Osteoblast (primary cell): Measurements from ENCODE around the gene CHCT1. TPM values are rescaled to one million over a fixed set of nuclear protein-coding genes. Genes with fewer than 3 reads are reported as not detected.

Experiments used
- DNase-seq: peaks from one replicate; pipeline ENCODE4 v3.0.0; 2011; ENCODE audit warnings: low spot score, mixed read lengths; ENCODE audit not compliant: insufficient read length; ENCODE audit errors: missing footprints
- H2AFZ ChIP-seq: 2 replicates; pipeline ENCODE4 v1.6.0; 2011; ENCODE audit warnings: mild to moderate bottlenecking, low read length
- H3K27ac ChIP-seq: 2 replicates; pipeline ENCODE4 v1.5.1; 2011; ENCODE audit warnings: mild to moderate bottlenecking, low read depth, low read length, moderate library complexity
- H3K27me3 ChIP-seq: 2 replicates; pipeline ENCODE4 v1.6.0; 2012; ENCODE audit warnings: mild to moderate bottlenecking, control low read depth, inconsistent platforms, low read length, moderate library complexity; ENCODE audit not compliant: insufficient read depth
- H3K36me3 ChIP-seq: 2 replicates; pipeline ENCODE4 v1.5.1; 2011; ENCODE audit warnings: mild to moderate bottlenecking, low read length, control low read depth, moderate library complexity; ENCODE audit not compliant: insufficient read depth
- H3K4me1 ChIP-seq: 2 replicates; pipeline ENCODE4 v1.5.1; 2011; ENCODE audit warnings: mild to moderate bottlenecking, low read length, control low read depth, moderate library complexity; ENCODE audit not compliant: insufficient read depth
- H3K4me2 ChIP-seq: 2 replicates; pipeline ENCODE4 v1.6.0; 2011; ENCODE audit warnings: mild to moderate bottlenecking, low read length; ENCODE audit not compliant: insufficient read depth
- H3K4me3 ChIP-seq: fragments of 200-600 bp; sonication (generic); 3 replicates; pipeline ENCODE4 v1.5.1; 2012; ENCODE audit warnings: mild to moderate bottlenecking, low read length, inconsistent platforms; ENCODE audit not compliant: insufficient read depth
- H3K79me2 ChIP-seq: 2 replicates; pipeline ENCODE4 v1.6.0; 2012; ENCODE audit warnings: mild to moderate bottlenecking, low read length, control low read depth, inconsistent platforms; ENCODE audit not compliant: insufficient read depth
- H3K9me3 ChIP-seq: 2 replicates; pipeline ENCODE4 v1.5.1; 2011; ENCODE audit warnings: low read depth, low read length, control low read depth
- H4K20me1 ChIP-seq: 2 replicates; pipeline ENCODE4 v1.6.0; 2012; ENCODE audit warnings: mild to moderate bottlenecking, low read length, control low read depth; ENCODE audit not compliant: insufficient read depth
- CTCF ChIP-seq: IDR thresholded peaks from 2 replicates; pipeline ENCODE4 v1.5.1; 2011; ENCODE audit warnings: mild to moderate bottlenecking, low read depth, low read length, moderate library complexity; ENCODE audit errors: extremely low read depth
- total RNA-seq: library from RNA; depleted of rRNA; stranded (reverse); fragments of >200 nt; gene quantifications from 2 replicates; pipeline ENCODE4 v1.2.3, GENCODE V29; 2012

Gene CHCT1
- total RNA-seq, 1 donor: not detected

DNA sequence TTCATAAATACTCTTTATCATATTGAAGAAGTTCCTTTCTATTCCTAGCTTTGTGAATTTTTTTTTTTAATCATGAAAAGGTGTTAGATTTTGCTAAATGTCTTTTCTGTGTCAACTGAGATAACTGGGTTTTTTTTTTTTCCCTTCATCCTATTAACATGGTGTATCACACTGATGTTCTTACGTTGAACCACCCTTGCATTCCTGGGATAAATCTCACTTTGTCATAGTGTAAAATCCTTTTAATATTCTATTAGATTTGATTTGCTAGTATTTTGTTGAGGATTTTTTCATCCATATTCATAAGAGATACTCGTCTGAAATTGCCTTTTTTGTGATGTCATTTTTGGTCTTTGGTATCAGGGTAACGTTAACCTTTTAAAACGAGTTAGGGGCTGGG is 49.2 kb downstream of the CHCT1 start:
- H3K4me3 ChIP-seq: no peak overlapping the region
- no peaks in the 10 kb centered on the region for H4K20me1 ChIP-seq
- no peaks in the 10 kb centered on the region for H3K9me3 ChIP-seq
- peaks cover 24% of the 10 kb centered on the region for H3K36me3 ChIP-seq
- no peaks in the 10 kb centered on the region for H3K27me3 ChIP-seq
- H3K27ac ChIP-seq: no peak overlapping the region
- H3K79me2 ChIP-seq: peaks cover 18% of the 10 kb centered on the region
- no peak for DNase-seq
- H3K4me1 ChIP-seq: peaks cover 23% of the 10 kb centered on the region
- H2AFZ ChIP-seq: no peak overlapping the region
- no peak for TF ChIP-seq CTCF
- no peak overlapping the region for H3K4me2 ChIP-seq

GRCh38 chr17:60472449-60472848 is 50.2 kb downstream of the CHCT1 start:
- Histone ChIP-seq H3K4me2 (no peak overlapping the region), H4K20me1 (no peaks in the 10 kb centered on the region), H2AFZ (no peak overlapping the region), H3K27ac (no peak overlapping the region), H3K4me1 (peaks cover 23% of the 10 kb centered on the region), H3K9me3 (no peaks in the 10 kb centered on the region), H3K79me2 (peaks cover 19% of the 10 kb centered on the region), H3K36me3 (peaks cover 31% of the 10 kb centered on the region), H3K4me3 (no peak overlapping the region), H3K27me3 (no peaks in the 10 kb centered on the region)
- no peak for TF ChIP-seq CTCF
- DNase-seq: no peak

DNA sequence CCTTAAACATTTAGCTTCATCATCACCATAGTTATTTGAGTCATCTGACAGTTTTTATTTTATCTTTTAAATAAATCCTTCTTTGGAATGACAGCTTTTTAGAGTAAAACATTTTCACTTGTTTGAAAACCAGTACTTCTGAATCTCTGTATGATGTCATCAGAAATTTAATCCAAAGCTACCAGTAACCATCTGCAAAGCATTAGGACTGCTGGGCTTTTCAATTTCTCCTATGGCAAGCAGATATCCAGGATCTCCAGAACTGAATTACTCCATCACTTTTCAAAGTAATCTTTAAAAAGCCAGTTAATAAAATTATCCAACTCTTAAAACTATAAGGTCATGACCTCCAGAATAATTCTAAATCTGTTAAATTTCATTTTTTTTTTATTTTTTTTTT is 51.5 kb downstream of the CHCT1 start:
- Histone ChIP-seq H3K4me2 (no peak overlapping the region), H3K9me3 (no peaks in the 10 kb centered on the region), H3K36me3 (peaks cover 28% of the 10 kb centered on the region), H3K27ac (no peak overlapping the region), H3K27me3 (no peaks in the 10 kb centered on the region), H2AFZ (no peak overlapping the region), H3K4me1 (peaks cover 13% of the 10 kb centered on the region), H3K4me3 (no peak overlapping the region), H4K20me1 (no peaks in the 10 kb centered on the region), H3K79me2 (peaks cover 6% of the 10 kb centered on the region)
- no peak for DNase-seq
- no peak for TF ChIP-seq CTCF

Other genes starting within 250 kb of the CHCT1 start
- 99.5 and 116 TPM in 2 replicates for gene USP32, start 30.4 kb upstream of the CHCT1 start, total RNA-seq
- 49.2 and 49.9 TPM in 2 replicates for gene APPBP2, start 103.8 kb downstream of the CHCT1 start, total RNA-seq
- 14.7 and 15.6 TPM in 2 replicates for gene PPM1D, start 177.7 kb downstream of the CHCT1 start, total RNA-seq